HG02973 (cell line): Measurements from ENCODE around the gene SDCCAG8.
A peak's percentile ranks its signal among the peaks of the same experiment; 100 is the strongest.

Experiments
- ATAC-seq: cut with Tn5 transposase; IDR thresholded peaks from one replicate; pipeline ENCODE4 v1.9.1; 2021; ENCODE audit warnings: moderate library complexity; ENCODE audit not compliant: unreplicated experiment

SDCCAG8 gene

DNA sequence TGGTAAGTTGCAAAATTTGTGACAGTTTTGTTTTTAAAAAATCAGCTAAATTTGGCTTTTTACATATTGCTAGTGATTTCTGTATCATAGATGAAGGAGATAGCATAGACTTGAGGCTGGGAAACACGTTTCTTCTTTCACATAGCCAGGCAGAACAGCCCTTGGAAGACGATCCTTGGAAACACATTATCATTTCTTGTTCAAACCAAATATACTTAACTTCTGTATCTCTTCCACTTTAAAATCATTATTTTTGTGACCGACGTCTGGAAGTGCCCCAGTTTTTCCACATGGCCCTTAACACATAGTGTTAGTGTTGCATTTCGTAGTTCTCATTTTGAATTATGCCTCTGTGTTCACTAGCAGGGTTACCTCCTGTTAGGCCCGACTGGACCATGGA, 193.5 kb downstream of the SDCCAG8 start:
- no peak for ATAC-seq

DNA sequence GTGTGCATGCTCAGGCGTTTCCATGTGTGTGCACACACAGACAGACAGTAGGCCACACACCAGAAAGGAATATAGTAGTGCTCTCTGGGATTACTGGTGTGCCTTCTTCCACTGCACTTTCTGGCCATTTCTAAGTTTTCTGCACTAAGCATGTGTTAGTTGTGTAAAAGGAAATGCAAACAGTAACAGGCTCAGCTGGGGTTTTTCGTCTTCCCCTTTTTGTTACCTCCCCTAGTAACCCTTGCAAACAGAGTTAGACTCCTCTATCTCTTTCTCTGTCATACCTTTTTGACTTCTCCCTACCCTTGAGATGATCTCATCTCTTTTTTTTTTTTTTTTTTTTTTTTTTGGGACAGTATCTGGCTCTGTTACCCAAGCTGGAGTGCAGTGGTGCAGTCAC, 196.3 kb downstream of the SDCCAG8 start:
- ATAC-seq: no peak

DNA sequence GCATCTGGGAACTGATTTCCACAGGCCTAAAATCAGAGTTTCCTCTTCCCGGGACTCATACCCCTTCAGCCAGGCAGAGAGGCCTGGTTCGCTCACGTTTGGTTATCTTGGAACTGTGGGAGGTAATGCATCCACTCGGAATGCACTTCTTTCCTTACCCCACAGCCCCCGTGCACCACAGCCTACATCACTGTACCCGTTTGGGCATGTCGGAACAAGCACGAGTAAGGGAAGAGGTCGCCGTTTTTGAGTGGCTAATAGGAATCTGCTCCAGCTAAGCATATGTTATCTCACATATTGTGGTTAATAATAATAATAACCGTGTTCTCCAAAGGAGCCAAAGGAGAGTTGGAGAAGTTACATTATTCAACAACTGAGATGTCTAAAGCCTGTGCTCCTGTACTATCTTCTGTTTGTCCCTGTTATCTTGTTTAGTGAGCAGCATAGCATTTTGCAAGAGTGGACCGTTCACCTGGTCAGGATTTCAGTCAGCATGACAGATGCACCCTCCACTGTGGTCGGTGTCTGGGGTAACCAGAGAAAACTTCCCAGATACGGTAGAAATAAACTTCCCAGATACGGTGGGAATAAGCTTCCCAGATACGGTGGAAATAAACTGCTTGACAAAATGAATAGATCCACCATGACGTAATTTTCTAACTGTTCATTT, 198.6 kb downstream of the SDCCAG8 start:
- no peak for ATAC-seq

DNA sequence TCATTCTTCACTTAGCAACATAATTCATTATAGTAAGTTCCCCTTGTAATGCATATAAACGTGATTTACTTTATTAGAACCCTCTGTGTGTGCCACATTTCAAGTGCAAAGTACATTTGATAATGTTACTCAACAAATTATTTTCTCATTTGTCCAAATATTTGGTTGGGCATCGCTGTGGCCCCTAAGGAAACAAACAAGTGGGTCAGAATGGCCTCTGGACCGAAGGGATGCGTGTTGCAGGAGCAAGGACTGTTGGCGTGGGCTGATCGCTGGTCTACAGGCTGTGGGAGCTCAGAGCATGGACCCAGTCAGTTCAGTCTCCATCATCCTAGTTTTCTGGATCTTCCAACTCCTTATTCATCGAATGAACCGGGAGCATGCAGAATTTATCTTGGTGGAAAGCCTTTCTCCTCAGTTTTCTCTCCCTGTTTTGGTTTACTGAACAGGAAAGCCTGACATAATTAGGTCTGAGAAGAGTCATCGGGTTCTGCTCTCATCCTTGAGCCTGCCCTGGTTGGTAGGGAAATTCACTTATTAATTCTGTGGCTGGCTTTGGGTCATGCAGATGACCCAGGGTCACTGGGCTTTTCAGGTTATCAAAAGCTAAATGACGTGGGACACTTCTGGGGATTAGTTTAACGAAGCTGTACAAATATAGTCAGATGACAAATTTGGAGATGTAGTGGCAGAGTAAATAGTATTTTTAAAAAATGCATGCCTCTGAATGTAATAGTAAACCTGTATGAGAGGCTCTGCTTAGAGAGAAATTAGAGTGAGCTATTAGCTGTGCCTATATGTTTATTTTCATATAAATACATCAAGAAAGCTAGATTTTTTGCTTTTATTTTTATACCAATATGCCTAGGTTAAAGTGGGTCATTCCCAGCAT, 200.2 kb downstream of the SDCCAG8 start:
- no peak for ATAC-seq

DNA sequence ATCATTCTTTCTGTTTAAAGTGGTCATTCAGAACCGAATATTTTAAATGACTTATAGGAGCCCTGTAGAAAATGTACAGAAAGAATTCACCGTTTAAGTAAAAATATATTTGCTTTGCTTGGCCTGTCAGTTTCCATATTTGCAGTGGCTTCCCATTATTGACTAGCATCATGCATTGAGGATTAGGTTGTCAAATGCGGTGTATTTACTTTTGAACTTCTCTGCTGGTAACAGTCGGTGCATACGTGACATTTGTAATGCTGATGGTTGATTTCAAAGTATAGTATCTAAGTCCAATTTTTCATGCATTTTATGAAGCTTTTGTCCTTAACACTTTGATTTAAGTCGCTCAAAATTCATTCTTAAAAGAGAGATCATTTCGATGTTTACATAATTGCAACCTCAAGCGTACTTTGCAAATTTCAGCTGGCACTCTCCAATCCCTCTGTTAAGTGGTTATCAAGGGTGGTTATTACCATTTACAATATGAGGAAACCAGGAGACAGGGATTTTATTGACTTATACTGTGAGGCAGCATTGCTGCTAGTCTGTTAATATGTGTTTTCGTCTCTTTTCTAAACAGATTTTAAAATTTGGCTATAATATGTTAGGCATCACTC, 201.6 kb downstream of the SDCCAG8 start:
- ATAC-seq: no peak

DNA sequence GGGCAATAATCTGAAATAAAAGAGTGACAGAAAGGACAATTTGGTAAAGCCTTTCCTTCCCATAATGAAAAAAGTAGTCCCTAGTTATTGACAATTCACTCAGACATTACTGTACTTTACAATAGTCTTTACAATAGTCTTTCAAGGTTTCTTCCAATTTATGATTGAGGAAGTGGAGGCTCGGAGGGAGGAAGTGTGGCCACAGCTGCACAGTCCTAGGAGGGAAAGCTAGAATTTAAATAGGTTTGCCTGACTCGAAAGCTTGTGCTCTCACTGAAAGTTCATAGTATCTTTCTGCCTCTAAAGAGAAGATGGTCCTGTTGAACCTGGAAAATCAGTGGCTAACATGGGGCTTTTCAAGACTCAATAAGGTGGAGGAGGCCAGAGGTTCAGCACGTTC, 203.2 kb downstream of the SDCCAG8 start:
- no peak for ATAC-seq

DNA sequence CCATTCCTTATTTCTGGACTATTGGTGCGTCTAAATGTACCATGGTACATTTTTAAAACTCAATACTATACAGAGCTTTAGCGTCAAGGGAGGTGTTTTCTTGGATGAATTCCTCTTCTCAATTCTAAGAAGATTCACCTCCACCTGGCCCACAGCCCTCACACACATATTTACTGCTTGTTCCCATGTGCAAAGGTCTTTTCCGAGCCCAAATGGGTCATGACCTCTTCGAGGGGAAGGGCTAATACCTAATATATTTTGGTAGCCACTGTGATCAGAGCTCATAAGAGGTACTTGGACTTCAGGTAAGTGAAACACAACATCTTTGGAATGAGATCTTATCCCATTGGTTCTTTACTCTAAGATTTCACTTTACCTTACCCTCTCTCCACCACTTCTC, 205.9 kb downstream of the SDCCAG8 start:
- no peak for ATAC-seq

DNA sequence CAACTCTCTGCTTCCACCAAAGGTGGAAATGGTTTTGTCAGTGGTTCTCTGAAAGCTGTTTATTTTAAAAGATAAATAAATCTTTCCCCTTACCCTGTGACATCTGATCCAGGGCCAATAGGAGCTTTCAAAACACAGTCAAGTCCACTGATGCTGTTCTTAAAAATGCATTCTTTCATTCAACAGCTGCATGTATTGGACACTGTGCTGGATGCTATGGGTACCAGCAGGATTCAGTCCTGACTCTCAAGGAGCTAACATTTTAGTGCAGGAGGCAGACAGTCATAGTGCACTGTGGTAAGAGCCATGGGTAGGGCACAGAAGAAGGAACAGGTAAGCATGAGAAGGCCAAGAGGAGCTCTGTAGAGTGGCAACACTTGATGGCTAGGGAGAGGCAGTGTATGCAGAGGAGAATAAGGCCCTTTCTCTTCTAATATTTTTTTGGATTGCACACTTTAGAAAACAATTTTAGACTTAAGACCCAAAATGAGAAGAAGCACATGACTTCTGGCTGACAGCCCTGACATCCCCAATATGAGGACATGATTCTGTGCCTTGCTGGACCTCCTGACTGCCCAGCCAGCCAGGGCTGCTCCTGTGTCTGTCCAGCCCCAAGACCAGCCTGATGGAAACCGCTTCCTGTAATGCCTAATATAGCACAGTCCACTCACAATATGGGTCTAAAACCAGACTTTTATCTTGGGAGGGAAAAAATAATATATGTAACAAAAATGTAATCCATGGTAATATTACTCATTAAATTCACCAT, 207.3 kb downstream of the SDCCAG8 start:
- ATAC-seq: no peak

DNA sequence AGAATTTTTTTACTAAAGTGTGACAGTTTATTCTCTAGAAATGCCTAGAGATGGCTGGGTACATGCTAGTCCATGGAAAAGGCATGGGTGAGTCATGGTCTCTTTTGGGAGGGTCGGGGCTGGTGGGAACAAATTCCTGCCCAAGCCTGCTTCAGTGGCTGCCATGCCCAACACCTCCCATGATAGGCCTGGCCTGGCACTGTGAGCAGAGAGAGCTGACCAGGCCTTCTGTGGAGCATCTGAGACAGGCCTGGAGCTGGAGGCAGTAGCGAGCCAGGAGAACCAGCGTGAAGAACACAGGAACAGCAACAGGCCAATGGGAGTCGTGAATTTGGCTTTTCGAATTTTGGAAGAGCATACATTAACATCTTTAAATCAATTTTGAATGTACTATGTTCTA, 209.2 kb downstream of the SDCCAG8 start:
- no peak for ATAC-seq

DNA sequence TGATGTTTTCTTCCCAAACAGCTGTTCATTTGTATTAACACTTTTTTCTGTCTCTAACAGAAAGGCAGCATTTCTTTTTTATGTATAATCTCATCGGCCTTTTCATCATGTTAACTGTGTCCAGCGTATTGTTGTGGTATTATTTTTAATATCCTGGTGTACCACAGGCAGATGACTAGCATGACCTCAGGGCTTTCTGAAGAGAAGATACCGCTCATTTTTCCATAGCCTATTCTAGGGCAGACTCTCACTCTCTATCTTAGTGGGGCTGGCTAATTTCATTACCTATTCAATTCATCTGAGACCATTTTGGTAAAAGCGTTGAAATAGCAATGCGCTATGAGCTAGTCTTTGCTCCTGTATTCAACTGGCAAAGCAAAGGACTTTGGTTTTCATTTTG, 209.9 kb downstream of the SDCCAG8 start:
- ATAC-seq: no peak

DNA sequence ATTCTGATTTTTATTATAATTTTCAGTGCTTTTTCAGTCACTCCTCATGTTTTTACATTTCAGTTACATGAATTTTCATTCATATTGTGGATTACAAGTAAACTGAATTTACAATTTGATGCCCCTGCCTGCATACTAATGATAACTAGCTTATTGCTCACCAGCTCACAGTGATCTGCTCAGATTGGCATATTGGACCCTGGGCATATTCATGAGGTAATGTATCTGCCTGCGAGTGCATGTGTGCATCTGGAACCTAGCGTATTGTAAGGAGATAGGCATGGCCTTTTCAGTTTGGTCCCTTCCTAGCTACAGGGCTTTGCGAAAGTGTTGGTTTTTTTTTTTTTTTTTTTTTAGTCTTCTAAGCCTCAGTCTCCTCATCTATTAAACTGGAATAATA, 213.7 kb downstream of the SDCCAG8 start:
- no peak for ATAC-seq

DNA sequence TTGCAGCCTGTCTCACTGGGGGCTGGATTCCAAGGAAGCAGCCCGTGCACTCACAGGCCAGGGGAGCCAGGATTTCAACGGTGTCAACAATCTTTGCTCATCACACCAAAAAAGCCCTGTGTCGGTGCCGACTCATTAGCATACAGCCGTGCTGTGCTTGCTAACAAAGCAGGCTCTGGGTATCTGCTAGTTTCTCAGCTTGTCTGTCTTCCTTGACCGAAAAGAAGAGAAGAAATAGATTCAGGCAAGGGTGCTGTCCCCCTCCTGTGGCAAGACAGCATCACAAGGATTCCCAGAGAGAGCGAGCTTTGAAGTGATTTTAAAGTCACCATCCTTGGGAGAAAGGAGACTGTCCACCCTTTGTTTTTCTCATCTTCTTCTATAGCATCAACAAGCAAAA, 214.7 kb downstream of the SDCCAG8 start:
- no peak for ATAC-seq

DNA sequence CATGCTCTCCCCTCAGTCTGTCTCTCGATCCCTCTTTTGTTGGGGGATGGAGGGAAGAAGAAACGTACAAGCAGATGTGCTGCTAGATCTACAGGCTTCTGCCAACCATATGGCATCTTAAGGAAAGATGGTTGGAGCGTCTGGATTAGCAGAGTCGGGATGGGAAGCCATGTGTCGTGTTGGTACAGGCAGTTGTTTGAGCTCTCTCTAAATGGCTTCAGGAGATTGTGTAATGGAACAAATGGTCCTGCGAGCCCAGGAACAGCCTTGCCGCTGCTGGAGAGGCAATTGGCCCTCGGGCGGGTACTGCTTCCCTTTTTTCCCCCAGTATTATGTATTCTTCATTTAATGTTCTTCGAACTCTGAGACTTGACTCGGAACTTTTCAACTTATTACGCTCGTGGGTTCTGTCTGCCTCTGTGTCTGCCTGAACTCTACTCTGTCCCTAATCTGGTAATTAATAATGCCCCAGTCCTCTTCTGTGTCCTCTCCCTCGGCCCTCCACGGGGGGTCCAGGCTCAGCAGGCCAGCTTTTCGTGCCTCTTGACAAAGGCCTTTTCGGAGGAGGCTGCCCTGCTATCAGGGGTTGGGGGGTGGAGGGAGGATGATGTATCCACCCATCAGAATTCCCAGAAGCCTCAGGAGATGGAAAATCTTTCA, 215.3 kb downstream of the SDCCAG8 start:
- no peak for ATAC-seq

DNA sequence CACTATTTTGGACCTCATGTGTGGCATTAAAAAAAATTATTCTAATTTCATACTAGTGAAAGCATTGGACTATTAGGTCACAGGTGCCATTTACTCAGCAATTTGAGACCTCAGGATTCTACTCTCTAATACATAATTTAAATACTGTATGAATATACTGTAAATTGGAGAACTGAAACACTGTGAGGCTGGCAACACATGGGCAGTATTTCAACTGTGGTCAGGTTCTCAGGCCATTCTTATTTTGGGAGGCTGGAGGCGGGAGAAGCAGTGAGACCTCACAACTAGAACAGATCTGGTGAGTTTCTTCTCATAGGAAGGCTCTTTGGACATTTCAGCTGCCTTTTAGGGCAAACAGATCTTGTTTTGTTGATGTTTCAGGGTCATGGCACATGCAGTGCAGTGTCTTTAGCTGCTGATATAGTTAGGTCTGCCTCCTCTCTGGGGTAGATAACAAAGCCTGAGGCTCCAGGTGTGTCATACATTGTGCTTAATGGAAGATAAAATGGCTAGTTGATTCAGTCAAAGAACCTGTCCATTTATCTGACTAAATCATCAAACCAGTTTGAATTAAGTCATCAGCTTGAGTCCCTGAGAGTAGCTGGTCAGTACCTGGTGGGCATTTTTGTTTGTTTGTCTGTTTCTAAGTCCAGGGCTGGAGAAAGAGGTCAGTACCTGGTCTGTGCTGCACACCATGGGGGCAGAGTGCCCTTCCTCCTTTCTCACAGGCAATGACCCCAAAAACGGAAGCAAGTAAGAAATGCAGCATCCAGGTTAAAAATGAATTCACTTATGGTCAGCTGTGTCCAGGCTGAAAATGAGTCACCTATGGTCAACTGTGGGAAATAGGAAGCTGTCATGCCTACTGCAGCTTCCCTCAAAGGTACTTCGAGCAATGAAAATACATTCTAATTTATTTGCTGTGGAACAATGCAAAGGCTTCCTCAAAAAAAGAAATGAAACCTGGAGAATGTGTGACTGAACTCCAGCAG, 216.2 kb downstream of the SDCCAG8 start:
- ATAC-seq: peak; percentile 80

DNA sequence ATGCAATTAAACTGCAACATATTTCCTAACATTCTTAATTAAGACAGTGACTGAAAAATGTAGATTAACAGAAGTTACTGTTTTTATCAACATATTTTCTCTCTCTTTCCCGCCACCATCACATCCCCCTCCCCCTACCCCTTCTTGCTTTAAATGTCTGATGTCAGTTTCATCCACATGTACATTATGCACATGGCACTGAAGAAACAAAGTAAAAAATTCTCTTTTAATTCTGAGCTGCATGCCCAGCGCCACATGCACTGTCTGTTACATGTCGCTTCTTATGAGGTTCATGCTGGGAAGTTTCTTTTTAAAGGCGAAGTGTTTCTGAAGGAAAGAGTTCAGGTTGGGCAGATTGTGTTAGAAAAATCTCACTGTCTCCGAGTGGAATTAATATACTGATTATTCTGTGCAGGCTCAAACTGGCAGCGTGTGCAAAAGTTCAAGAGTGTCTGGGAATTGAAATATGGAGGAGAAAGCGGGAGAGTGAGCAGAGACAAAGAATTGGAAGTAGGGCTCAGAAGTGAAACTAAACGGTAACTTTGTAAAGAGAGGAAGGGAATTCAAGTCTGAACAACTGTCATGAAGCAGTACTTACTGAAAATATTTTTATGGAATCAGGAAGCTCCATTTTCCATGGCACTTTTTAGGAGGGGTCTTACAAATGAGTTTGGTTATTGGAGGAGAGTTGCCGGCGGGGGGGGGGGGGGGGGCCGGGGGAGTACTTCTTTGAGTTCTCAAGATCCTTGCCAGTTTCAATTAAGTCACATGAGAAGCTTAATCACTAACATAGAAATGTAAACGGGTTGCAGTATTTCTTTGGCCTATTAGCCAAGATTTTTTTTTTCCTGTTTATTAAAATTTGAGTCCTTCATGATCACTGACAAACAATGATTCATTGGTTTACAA, 217.6 kb downstream of the SDCCAG8 start:
- no peak for ATAC-seq

DNA sequence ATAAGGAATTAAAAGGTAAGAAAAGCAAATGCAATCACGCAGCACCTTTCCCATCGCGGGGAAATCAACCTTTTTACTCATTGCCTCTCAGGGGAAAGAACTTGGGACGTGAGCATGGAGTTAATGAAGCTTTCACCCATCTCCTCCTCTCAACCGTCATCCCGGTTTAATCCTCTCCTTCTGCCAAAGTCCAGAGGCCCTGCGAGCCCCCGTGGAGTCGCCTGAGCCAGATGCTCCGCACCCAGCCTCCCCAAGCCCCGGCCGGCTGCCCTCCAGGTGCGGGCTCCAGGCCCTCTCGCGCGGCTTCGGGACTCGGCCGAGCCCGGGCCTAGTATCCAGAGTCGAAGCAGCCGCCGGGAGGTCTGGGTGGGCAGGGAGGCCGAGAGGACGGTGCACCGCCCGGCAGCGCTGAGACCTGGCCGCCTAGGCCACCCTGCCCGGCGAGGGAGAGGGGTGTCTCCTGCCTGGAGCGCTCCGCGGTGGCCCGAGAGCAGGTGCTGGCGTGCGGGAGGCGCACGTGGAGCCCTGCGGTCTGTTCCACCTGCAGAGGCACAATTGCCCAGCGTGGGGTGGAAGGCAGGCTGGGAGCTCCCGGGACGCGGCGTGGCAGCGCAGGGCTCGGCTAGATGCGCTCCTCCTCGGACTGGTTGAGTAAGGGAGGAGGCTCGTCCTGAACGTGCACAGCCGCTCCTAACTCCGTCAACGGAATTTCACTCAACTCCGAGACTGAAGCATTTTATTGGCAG, 218.5 kb downstream of the SDCCAG8 start:
- ATAC-seq: no peak

DNA sequence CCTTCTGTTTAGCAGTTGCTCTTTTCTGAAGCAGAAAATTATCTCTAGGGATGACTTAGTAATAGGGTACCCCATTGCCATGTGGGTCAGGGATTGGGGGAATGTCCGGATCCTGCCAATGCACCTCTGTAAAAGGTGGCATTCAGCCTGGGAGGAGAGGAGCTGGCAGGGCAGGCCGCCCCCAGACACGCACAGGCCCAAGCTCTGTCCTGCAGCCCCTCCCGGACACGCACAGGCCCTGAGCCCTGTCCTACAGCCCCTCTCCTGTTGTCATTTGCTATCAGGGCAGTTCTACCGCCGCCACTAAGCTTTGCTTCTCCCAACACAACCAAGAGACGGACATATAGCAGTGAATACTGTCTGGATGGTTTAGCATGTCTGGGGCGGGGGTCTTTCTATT, 219.1 kb downstream of the SDCCAG8 start:
- no peak for ATAC-seq

DNA sequence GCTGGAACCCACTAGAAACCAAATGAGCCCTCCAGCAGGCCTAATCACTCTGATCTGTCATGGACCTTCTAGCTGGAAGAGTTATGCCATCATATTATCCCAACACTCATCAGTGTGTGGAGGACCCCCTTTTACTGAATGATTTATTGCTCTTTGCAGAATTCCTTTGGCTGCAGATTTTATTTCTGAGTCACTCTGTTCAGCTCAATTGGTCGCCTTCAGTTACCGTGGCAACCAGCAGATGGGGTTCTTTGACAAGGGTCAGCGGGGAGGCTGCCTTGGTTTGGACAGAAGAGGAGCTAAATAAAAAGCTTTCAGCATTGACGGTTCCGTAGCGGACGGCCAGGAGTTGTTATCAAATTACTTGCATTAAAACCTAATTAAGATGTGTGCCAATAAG, 220.1 kb downstream of the SDCCAG8 start:
- ATAC-seq: no peak
